SK-N-MC (cell line): ENCODE data around the gene PGA4.
"Not testable (repeated sequence)": the region's sequence is repeated elsewhere in the genome, so short reads cannot be mapped to it uniquely, and the experiment has no call there.

ENCODE experiments used
- DNase-seq: peaks from one replicate; pipeline ENCODE4 v3.0.0-alpha.2; 2011; ENCODE audit warnings: low read depth, low spot score
- H3K27ac ChIP-seq: fragments of 200-600 bp; sonication (generic); 2 replicates; pipeline ENCODE4 v1.5.1; 2016; ENCODE audit warnings: mixed run types
- H3K36me3 ChIP-seq: fragments of 200-600 bp; sonication (generic); 2 replicates; pipeline ENCODE4 v1.6.1; 2017; ENCODE audit warnings: antibody characterized with exemption, low read length, mixed read lengths; ENCODE audit not compliant: insufficient read depth
- H3K4me3 ChIP-seq: fragments of 200-600 bp; sonication (generic); 2 replicates; pipeline ENCODE4 v1.5.1; 2016
- H3K9ac ChIP-seq: fragments of 200-600 bp; sonication (generic); 2 replicates; pipeline ENCODE4 v1.8.0; 2017; ENCODE audit warnings: mixed run types, mixed read lengths; ENCODE audit not compliant: insufficient read length
- H3K9me3 ChIP-seq: fragments of 200-600 bp; sonication (generic); 2 replicates; pipeline ENCODE4 v1.6.1; 2017; ENCODE audit warnings: low read depth, mild to moderate bottlenecking, antibody characterized with exemption, low read length, moderate library complexity, mixed read lengths

PGA4 gene

DNA sequence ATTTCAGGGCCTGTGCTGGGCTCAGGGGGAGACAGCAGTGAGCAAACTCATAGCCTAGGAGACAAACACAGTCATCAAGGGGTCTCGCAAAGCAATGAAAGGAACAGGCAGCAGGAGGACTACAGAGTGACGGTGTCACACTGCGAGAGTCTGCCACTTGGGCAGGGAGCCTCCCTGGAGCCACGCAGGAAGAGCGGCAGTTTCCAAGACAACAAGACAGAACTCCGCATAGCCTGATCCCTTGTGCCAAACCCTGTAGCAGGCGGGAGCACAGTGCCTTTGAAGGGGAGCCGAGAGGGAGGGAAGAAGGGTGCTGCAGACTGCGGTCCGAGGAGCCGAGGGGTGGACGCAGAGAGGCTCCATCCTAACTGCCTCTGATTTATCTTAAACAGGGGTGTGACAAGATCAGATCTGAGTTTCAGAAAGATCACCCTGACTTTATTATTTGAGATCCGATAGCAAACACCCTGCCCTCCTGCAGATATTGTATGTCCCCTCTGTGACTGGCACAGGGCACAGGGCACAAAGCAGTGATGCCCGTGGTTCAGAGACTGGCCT is 17.6 kb upstream of the PGA4 start:
- not testable (repeated sequence) for DNase-seq, H3K27ac ChIP-seq, H3K9ac ChIP-seq, H3K4me3 ChIP-seq, H3K36me3 ChIP-seq, H3K9me3 ChIP-seq

DNA sequence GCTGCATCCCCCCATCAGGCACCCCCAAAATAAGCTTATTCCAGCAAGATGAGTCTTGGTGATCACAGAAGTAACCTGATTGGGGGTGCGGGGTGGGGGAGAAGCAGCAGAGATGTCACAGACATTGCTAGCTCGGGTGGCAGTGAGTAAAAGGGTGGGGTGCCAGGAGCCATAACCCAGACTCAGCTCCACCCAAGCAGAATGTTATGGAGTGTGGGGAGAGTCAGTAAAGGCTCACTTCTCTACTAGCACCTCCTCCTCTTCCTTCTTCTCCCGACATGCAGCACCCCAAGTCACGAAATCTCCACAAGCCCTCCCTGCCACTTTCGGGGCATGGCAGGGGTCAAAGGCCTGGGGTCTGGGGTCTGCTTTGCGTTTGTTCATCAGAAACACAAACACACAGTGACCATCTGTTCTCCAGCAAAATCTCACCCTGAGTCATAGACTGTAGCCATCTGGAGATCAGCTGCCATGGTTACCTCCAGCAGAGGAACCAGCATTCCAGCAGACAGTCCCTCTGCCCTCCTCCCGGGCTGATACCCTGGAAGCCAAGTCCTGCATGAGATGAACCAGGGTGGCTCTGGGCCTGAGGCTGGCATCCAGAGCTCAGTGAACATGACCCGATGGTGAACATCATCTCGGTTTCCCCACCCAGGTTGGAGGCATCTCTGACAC is 14.4 kb upstream of the PGA4 start:
- not testable (repeated sequence) for DNase-seq, H3K9me3 ChIP-seq, H3K9ac ChIP-seq, H3K4me3 ChIP-seq, H3K27ac ChIP-seq, H3K36me3 ChIP-seq

DNA sequence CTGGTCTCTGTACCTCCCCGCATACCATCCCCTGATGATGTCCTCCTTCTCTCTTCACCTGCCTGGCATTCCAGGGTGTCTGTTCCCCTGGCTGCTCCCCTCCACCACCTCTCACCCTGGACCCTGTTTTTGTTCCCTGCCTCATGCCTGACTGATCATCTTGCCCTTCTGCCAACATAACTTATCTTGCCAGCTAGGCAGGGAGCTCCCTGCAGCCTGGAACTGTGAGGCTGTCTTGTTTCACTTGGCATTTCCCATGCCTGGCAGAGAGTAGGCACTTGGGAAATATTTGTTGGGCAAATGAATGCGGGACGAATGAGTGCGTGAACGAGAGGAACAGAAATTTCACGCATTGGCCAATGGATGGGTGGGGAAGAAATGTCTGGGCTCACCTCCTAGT is 11.5 kb upstream of the PGA4 start:
- not testable (repeated sequence) for DNase-seq, H3K27ac ChIP-seq, H3K9ac ChIP-seq, H3K9me3 ChIP-seq, H3K36me3 ChIP-seq, H3K4me3 ChIP-seq

DNA sequence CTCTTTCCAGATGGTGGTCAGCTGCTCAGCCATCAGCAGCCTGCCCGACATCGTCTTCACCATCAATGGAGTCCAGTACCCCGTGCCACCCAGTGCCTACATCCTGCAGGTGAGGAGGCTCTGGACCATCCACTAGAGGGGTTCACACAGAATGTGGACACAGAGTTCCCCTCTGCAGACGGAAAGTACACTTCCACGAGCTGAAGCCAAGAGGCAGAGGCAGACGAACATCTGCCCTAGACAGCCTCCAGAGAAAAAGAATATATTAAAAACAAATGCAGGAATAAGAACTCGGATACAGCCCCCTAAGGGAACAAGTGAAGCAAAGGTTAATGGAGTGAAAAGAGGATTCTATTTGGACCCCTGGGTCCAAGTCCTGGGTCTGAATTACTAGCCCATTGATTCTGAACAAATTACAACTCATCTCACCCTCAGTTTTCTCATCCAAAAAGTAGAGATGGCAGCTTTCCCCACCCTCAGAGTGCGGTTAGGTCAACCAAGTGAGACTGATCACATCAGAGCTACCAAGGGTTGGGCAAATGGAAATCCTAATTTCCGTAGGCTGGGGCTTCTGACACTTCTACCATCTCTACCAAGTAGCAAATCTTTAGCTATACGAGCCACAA is 10.7 kb upstream of the PGA4 start:
- not testable (repeated sequence) for H3K9ac ChIP-seq, DNase-seq, H3K4me3 ChIP-seq, H3K9me3 ChIP-seq, H3K36me3 ChIP-seq, H3K27ac ChIP-seq

DNA sequence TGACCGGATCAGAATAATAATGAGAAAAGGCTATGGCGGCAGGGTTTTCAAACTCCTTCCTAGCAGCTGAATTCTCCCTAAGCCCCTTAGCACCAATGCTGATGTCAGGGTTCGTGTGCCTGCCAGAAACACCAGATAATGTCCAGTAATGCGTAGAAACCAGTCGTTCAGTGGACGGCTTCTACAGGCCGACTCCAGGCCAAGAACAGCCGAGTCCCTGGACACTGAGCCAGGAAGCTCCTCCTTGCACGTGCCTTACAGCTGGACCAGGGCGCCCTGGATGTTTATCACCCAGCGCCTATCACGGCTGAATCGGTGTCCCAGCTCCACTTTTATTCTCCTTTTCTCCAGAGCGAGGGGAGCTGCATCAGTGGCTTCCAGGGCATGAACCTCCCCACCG is 9.9 kb upstream of the PGA4 start:
- not testable (repeated sequence) for H3K4me3 ChIP-seq

DNA sequence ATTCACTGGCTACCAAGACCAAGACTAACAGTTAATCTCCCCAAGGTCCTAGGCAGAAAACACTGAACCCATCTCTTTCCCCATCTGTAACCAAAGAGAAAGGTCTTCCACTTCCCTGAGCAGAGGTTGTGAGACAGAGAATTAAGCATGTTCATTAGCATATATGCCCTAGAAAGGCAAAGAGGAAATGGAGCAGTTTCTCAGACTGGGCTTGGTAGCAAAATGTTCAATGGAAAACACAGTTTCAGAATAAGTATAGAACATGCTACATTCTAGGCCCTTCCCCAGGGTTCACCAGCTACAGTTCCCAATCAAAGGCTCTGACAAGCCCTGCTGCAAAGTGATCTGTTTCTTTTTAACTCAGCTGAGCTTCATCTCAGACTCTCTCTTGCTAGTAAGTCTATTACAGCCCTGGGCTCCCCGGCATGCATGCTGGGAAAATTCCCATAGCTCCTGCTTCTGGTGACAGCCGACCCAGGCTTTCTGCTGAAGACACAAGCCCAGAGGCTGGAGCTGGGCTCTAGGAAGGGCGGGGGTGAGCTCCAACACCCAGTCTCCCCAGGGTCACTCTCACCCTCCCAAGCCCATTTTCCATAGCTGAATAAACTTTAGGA is 8.3 kb upstream of the PGA4 start:
- not testable (repeated sequence) for H3K36me3 ChIP-seq, H3K27ac ChIP-seq, H3K9me3 ChIP-seq, H3K4me3 ChIP-seq, DNase-seq, H3K9ac ChIP-seq

More for the DNA sequence above, 9.9 kb upstream of the PGA4 start:
- not testable (repeated sequence) for DNase-seq, H3K9ac ChIP-seq, H3K9me3 ChIP-seq, H3K27ac ChIP-seq, H3K36me3 ChIP-seq

DNA sequence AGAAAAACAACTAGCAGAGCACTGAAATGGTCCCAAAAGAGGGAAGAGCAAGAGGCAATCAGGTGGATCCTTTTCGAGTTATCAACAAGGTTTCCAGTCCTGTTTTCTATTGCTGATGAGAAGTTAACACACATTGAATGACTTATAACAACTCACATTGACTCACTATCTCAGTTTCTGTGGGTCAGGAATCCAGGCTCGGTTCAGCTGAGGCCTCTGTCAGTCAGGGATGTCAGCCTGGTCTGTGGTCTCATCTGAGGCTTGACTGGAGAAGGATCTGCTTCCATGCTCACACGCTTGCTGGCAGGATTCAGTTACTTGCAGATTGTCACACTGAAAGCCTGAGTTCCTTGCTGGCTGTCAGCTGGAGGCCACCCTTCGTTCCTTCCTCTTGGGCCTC is 3.8 kb upstream of the PGA4 start:
- H3K36me3 ChIP-seq, H3K27ac ChIP-seq, DNase-seq, H3K9me3 ChIP-seq, H3K4me3 ChIP-seq, H3K9ac ChIP-seq: not testable (repeated sequence)

DNA sequence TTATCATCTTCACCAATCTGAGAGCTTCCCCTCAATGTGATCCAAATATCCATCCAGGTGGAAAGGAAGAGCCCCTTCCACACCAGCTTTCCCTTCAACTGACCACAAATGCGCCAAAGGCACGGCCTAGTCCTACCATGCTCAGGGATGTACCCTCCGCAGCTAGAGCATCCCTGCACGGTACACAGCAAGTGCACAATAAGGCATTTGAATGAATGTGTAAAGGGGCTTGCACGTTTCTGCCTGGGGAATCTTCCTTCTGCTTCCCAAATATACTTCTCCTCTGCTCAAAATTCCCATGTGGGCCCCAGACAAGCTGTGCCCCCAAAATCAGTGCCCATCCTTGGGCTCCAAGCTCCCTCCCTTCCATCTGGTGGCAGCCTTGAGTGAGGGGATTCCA is 3.1 kb upstream of the PGA4 start:
- H3K36me3 ChIP-seq, H3K9ac ChIP-seq, H3K9me3 ChIP-seq, DNase-seq, H3K27ac ChIP-seq, H3K4me3 ChIP-seq: not testable (repeated sequence)

DNA sequence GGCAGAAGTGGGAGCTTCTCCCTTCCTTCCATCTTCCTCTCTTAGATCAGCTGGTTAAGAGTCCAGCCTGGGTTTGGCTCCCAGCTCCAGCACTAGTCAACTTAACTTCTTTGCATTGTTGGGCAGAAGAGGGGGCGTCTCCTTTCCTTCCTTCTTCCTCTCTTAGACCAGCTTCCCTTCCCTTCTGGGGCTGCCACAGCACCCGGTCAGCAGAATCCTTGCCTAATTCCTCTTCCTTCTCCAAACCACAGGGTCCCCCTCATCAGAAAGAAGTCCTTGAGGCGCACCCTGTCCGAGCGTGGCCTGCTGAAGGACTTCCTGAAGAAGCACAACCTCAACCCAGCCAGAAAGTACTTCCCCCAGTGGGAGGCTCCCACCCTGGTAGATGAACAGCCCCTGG is 545 bp downstream of the PGA4 start:
- not testable (repeated sequence) for H3K4me3 ChIP-seq, H3K27ac ChIP-seq, H3K9ac ChIP-seq, DNase-seq, H3K36me3 ChIP-seq, H3K9me3 ChIP-seq

DNA sequence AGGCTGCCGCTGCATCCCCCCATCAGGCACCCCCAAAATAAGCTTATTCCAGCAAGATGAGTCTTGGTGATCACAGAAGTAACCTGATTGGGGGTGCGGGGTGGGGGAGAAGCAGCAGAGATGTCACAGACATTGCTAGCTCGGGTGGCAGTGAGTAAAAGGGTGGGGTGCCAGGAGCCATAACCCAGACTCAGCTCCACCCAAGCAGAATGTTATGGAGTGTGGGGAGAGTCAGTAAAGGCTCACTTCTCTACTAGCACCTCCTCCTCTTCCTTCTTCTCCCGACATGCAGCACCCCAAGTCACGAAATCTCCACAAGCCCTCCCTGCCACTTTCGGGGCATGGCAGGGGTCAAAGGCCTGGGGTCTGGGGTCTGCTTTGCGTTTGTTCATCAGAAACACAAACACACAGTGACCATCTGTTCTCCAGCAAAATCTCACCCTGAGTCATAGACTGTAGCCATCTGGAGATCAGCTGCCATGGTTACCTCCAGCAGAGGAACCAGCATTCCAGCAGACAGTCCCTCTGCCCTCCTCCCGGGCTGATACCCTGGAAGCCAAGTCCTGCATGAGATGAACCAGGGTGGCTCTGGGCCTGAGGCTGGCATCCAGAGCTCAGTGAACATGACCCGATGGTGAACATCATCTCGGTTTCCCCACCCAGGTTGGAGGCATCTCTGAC is 4.5 kb downstream of the PGA4 start:
- not testable (repeated sequence) for H3K4me3 ChIP-seq, H3K9ac ChIP-seq, H3K9me3 ChIP-seq, DNase-seq, H3K27ac ChIP-seq, H3K36me3 ChIP-seq

DNA sequence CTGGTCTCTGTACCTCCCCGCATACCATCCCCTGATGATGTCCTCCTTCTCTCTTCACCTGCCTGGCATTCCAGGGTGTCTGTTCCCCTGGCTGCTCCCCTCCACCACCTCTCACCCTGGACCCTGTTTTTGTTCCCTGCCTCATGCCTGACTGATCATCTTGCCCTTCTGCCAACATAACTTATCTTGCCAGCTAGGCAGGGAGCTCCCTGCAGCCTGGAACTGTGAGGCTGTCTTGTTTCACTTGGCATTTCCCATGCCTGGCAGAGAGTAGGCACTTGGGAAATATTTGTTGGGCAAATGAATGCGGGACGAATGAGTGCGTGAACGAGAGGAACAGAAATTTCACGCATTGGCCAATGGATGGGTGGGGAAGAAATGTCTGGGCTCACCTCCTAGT is 7.3 kb downstream of the PGA4 start:
- H3K9ac ChIP-seq, H3K4me3 ChIP-seq, H3K27ac ChIP-seq, H3K9me3 ChIP-seq, DNase-seq, H3K36me3 ChIP-seq: not testable (repeated sequence)

DNA sequence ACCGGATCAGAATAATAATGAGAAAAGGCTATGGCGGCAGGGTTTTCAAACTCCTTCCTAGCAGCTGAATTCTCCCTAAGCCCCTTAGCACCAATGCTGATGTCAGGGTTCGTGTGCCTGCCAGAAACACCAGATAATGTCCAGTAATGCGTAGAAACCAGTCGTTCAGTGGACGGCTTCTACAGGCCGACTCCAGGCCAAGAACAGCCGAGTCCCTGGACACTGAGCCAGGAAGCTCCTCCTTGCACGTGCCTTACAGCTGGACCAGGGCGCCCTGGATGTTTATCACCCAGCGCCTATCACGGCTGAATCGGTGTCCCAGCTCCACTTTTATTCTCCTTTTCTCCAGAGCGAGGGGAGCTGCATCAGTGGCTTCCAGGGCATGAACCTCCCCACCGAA is 8.9 kb downstream of the PGA4 start:
- not testable (repeated sequence) for H3K36me3 ChIP-seq, DNase-seq, H3K4me3 ChIP-seq, H3K9ac ChIP-seq, H3K9me3 ChIP-seq, H3K27ac ChIP-seq

DNA sequence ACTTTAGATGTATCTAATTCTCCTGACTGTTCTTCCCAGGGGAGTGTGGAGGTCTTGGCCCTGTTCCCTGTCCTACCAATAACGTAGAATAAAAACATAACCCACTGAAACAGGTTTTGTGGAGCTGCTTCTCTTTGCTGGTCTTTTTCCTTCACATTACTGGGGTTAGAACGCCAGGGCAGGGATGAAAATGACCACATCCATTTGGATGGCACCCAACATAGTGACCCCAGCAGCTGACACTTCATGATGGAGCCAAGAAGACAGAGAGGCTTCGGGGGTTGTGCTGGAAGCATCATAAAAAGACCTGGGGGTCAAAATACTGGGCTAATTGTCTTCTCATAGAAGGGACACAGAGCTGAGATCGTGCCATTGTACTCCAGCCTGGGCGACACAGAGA is 9.4 kb downstream of the PGA4 start:
- DNase-seq, H3K9ac ChIP-seq, H3K27ac ChIP-seq, H3K9me3 ChIP-seq, H3K36me3 ChIP-seq, H3K4me3 ChIP-seq: not testable (repeated sequence)

DNA sequence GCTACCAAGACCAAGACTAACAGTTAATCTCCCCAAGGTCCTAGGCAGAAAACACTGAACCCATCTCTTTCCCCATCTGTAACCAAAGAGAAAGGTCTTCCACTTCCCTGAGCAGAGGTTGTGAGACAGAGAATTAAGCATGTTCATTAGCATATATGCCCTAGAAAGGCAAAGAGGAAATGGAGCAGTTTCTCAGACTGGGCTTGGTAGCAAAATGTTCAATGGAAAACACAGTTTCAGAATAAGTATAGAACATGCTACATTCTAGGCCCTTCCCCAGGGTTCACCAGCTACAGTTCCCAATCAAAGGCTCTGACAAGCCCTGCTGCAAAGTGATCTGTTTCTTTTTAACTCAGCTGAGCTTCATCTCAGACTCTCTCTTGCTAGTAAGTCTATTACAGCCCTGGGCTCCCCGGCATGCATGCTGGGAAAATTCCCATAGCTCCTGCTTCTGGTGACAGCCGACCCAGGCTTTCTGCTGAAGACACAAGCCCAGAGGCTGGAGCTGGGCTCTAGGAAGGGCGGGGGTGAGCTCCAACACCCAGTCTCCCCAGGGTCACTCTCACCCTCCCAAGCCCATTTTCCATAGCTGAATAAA is 10.5 kb downstream of the PGA4 start:
- DNase-seq, H3K27ac ChIP-seq, H3K36me3 ChIP-seq, H3K9me3 ChIP-seq, H3K9ac ChIP-seq, H3K4me3 ChIP-seq: not testable (repeated sequence)
